BLaER1 treated with 17β-estradiol and CSF1 and Interleukin-3, amounts not matched to agents 10 nM and 100 nM (cell line): Measurements from ENCODE around the gene PCCA.
"Not testable (repeated sequence)": the region's sequence is repeated elsewhere in the genome, so short reads cannot be mapped to it uniquely, and the experiment has no call there.

Experiments
- H3K27ac ChIP-seq, 11 experiments: shearing (Covaris generic); formaldehyde crosslinking; 2 replicates each; pipeline ENCODE4 v1.8.1; 2022
- H3K27me3 ChIP-seq, 11 experiments: shearing (Covaris generic); formaldehyde crosslinking; 2 replicates each; pipeline ENCODE4 v1.8.1; 2022
- H3K36me3 ChIP-seq, 11 experiments: shearing (Covaris generic); formaldehyde crosslinking; 2 replicates each; pipeline ENCODE4 v1.8.1; 2022
- H3K4me1 ChIP-seq, 10 experiments: shearing (Covaris generic); formaldehyde crosslinking; 2 replicates each; pipeline ENCODE4 v1.8.1; 2022
- H3K4me2 ChIP-seq, 11 experiments: shearing (Covaris generic); formaldehyde crosslinking; 2 replicates each; pipeline ENCODE4 v1.8.1; 2022
- H3K4me3 ChIP-seq, 10 experiments: shearing (Covaris generic); formaldehyde crosslinking; 2 replicates each; pipeline ENCODE4 v1.8.1; 2022
- H3K9ac ChIP-seq, 11 experiments: shearing (Covaris generic); formaldehyde crosslinking; 2 replicates each; pipeline ENCODE4 v1.8.1; 2022
- H3K9me3 ChIP-seq, 11 experiments: shearing (Covaris generic); formaldehyde crosslinking; replicated peaks in 1 of 11; 2 replicates each; pipeline ENCODE4 v1.8.1; 2022
- H4K20me1 ChIP-seq, 11 experiments: shearing (Covaris generic); formaldehyde crosslinking; 2 replicates each; pipeline ENCODE4 v1.8.1; 2022
- Cebpa-rat ChIP-seq, 11 experiments: shearing (Covaris generic); IDR thresholded peaks; 2 replicates each; pipeline ENCODE4 v1.8.1; 2022

The PCCA gene

GRCh38 chr13:100269837-100270236 is 180.9 kb downstream of the PCCA start:
- no peak overlapping the region for H3K27ac ChIP-seq

GRCh38 chr13:100273138-100273537 is 184.2 kb downstream of the PCCA start:
- Histone ChIP-seq H3K9me3 (peaks cover 0 to 5% (median 0%) of the 10 kb centered on the region in 11 experiments; a peak in 1 of 22 replicates), H3K9ac (no peak overlapping the region), H3K4me2 (peak overlapping the region; percentile 13 to 94 (median 77); a peak in 19 of 22 replicates), H3K27ac (peak overlapping the region in 7 of 11 experiments; percentile 8 to 86 (median 78); a peak in 10 of 22 replicates), H3K4me3 (no peak overlapping the region), H4K20me1 (no peaks in the 10 kb centered on the region), H3K27me3 (no peaks in the 10 kb centered on the region), H3K36me3 (peaks cover 0 to 5% (median 0%) of the 10 kb centered on the region in 11 experiments; a peak in 3 of 22 replicates), H3K4me1 (peaks cover 30 to 48% (median 38%) of the 10 kb centered on the region in 10 experiments)
- no peak for TF ChIP-seq Cebpa-rat (IDR thresholded peaks at IDR 0.05)

More at GRCh38 chr13:100269837-100270236, 180.9 kb downstream of the PCCA start:
- Histone ChIP-seq H3K4me3 (no peak overlapping the region), H4K20me1 (no peaks in the 10 kb centered on the region), H3K4me2 (peak overlapping the region in 4 of 11 experiments; percentile 21 to 53 (median 32); a peak in 4 of 22 replicates), H3K27me3 (no peaks in the 10 kb centered on the region), H3K36me3 (peaks cover 0 to 5% (median 0%) of the 10 kb centered on the region in 11 experiments; a peak in 3 of 22 replicates), H3K9me3 (peaks cover 0 to 5% (median 0%) of the 10 kb centered on the region in 11 experiments; a peak in 1 of 22 replicates), H3K4me1 (peaks cover 19 to 32% (median 26%) of the 10 kb centered on the region in 10 experiments), H3K9ac (no peak overlapping the region)
- no peak for TF ChIP-seq Cebpa-rat (IDR thresholded peaks at IDR 0.05)

- H3K36me3 ChIP-seq: peaks cover 0 to 5% (median 0%) of the 10 kb centered on the region in 11 experiments; a peak in 3 of 22 replicates
- no peak; a peak in 1 of 22 replicates for TF ChIP-seq Cebpa-rat (IDR thresholded peaks at IDR 0.05)
- no peaks in the 10 kb centered on the region for H4K20me1 ChIP-seq
- H3K4me2 ChIP-seq: peak overlapping the region; percentile 54 to 94 (median 81)
- H3K27me3 ChIP-seq: no peaks in the 10 kb centered on the region
- peak overlapping the region in 8 of 11 experiments; percentile 35 to 86 (median 72); a peak in 14 of 22 replicates for H3K27ac ChIP-seq
- H3K9ac ChIP-seq: no peak overlapping the region; a peak in 1 of 22 replicates
- peaks cover 30 to 48% (median 38%) of the 10 kb centered on the region in 10 experiments for H3K4me1 ChIP-seq
- peaks cover 0 to 5% (median 0%) of the 10 kb centered on the region in 11 experiments; a peak in 1 of 22 replicates for H3K9me3 ChIP-seq
- peak overlapping the region in 2 of 10 experiments; percentile 9 to 23; a peak in 1 of 20 replicates for H3K4me3 ChIP-seq
Measured at GRCh38 chr13:100273552-100273951, 184.7 kb downstream of the PCCA start.

GRCh38 chr13:100274942-100275506 is 186.1 kb downstream of the PCCA start:
- peak overlapping the region in 6 of 10 experiments; percentile 12 to 52 (median 44); a peak in 9 of 20 replicates for H3K4me3 ChIP-seq
- peaks cover 29 to 48% (median 34%) of the 10 kb centered on the region in 10 experiments for H3K4me1 ChIP-seq
- no peak for TF ChIP-seq Cebpa-rat (IDR thresholded peaks at IDR 0.05)
- H3K9ac ChIP-seq: peak overlapping the region in 7 of 11 experiments; percentile 2 to 69 (median 52); a peak in 12 of 22 replicates
- no peaks in the 10 kb centered on the region for H3K27me3 ChIP-seq
- H3K36me3 ChIP-seq: no peaks in the 10 kb centered on the region
- H3K4me2 ChIP-seq: peak overlapping the region; percentile 54 to 94 (median 81)
- H3K27ac ChIP-seq: peak overlapping the region in 9 of 11 experiments; percentile 25 to 86 (median 72); a peak in 16 of 22 replicates
- no peaks in the 10 kb centered on the region; a peak in 1 of 22 replicates for H3K9me3 ChIP-seq
- H4K20me1 ChIP-seq: no peaks in the 10 kb centered on the region

- Histone ChIP-seq H3K27ac (peak overlapping the region in 2 of 11 experiments; percentile 63 to 64; a peak in 4 of 22 replicates), H4K20me1 (no peaks in the 10 kb centered on the region), H3K4me3 (peak overlapping the region in 4 of 10 experiments; percentile 22 to 50 (median 44); a peak in 6 of 20 replicates), H3K9ac (peak overlapping the region in 2 of 11 experiments; percentile 46 to 59; a peak in 2 of 22 replicates), H3K27me3 (no peaks in the 10 kb centered on the region), H3K9me3 (no peaks in the 10 kb centered on the region; a peak in 1 of 22 replicates), H3K4me1 (peaks cover 27 to 48% (median 33%) of the 10 kb centered on the region in 10 experiments), H3K4me2 (peak overlapping the region in 9 of 11 experiments; percentile 63 to 94 (median 89); a peak in 18 of 22 replicates), H3K36me3 (peaks cover 0 to under 1% (median 0%) of the 10 kb centered on the region in 11 experiments; a peak in 2 of 22 replicates)
- TF ChIP-seq Cebpa-rat (IDR thresholded peaks at IDR 0.05): no peak
Measured at GRCh38 chr13:100275746-100276145, 186.9 kb downstream of the PCCA start.

- Histone ChIP-seq H3K4me1 (peaks cover 3 to 13% (median 4%) of the 10 kb centered on the region in 10 experiments; a peak in 16 of 20 replicates), H3K27me3 (no peaks in the 10 kb centered on the region), H3K4me3 (no peak overlapping the region), H3K9me3 (peaks cover 0 to 7% (median 4%) of the 10 kb centered on the region in 11 experiments; a peak in 8 of 22 replicates), H3K4me2 (no peak overlapping the region), H3K36me3 (peaks cover 0 to 3% (median 0%) of the 10 kb centered on the region in 11 experiments; a peak in 2 of 22 replicates), H3K9ac (no peak overlapping the region), H4K20me1 (no peaks in the 10 kb centered on the region), H3K27ac (no peak overlapping the region)
- no peak for TF ChIP-seq Cebpa-rat (IDR thresholded peaks at IDR 0.05)
Measured at GRCh38 chr13:100280681-100281080, 191.8 kb downstream of the PCCA start.

- not testable (repeated sequence) for H3K36me3 ChIP-seq, H3K4me3 ChIP-seq, H3K9me3 ChIP-seq, H3K27ac ChIP-seq, H4K20me1 ChIP-seq, H3K4me2 ChIP-seq, H3K9ac ChIP-seq, H3K27me3 ChIP-seq, H3K4me1 ChIP-seq
Measured at GRCh38 chr13:100282306-100282705, 193.4 kb downstream of the PCCA start.

GRCh38 chr13:100290165-100290801 is 201.4 kb downstream of the PCCA start:
- no peak for TF ChIP-seq Cebpa-rat (IDR thresholded peaks at IDR 0.05)
- Histone ChIP-seq H3K27me3 (no peaks in the 10 kb centered on the region), H4K20me1 (no peaks in the 10 kb centered on the region; a peak in 1 of 22 replicates), H3K9me3 (no peaks in the 10 kb centered on the region), H3K4me3 (no peak overlapping the region), H3K4me2 (no peak overlapping the region; a peak in 1 of 22 replicates), H3K27ac (no peak overlapping the region), H3K36me3 (peaks cover 0 to 3% (median 0%) of the 10 kb centered on the region in 11 experiments; a peak in 1 of 22 replicates), H3K4me1 (peaks cover 0 to 9% (median 0%) of the 10 kb centered on the region in 10 experiments; a peak in 5 of 20 replicates), H3K9ac (no peak overlapping the region)

GRCh38 chr13:100291624-100292023 is 202.7 kb downstream of the PCCA start:
- Histone ChIP-seq H3K9me3 (no peaks in the 10 kb centered on the region), H3K36me3 (peaks cover 0 to 3% (median 0%) of the 10 kb centered on the region in 11 experiments; a peak in 1 of 22 replicates), H3K4me2 (no peak overlapping the region), H3K4me3 (no peak overlapping the region), H3K27ac (no peak overlapping the region), H3K27me3 (no peaks in the 10 kb centered on the region), H4K20me1 (no peaks in the 10 kb centered on the region; a peak in 1 of 22 replicates), H3K4me1 (peaks cover 0 to 9% (median 0%) of the 10 kb centered on the region in 10 experiments; a peak in 5 of 20 replicates), H3K9ac (no peak overlapping the region)
- TF ChIP-seq Cebpa-rat (IDR thresholded peaks at IDR 0.05): no peak
